HuH-7 (cell line): Measurements from ENCODE around the gene PLCE1.
A peak's percentile ranks its signal among the peaks of the same experiment; 100 is the strongest.
"Not testable (repeated sequence)": the region's sequence is repeated elsewhere in the genome, so short reads cannot be mapped to it uniquely, and the experiment has no call there.

Source experiments
- DNase-seq: peaks from one replicate; pipeline ENCODE4 v3.0.0; 2011; ENCODE audit warnings: low spot score

PLCE1 gene

GRCh38 chr10:93993782-93994437, at the start of gene PLCE1:
Gene PLCE1, plus strand, starts transcription at chr10:93993931. Its CDS starts 37,116 bp downstream, at chr10:94031047.
- DNase-seq: peak; percentile 64

GRCh38 chr10:93945819-93946218, 47.9 kb upstream of the PLCE1 start:
- no peak for DNase-seq

DNA sequence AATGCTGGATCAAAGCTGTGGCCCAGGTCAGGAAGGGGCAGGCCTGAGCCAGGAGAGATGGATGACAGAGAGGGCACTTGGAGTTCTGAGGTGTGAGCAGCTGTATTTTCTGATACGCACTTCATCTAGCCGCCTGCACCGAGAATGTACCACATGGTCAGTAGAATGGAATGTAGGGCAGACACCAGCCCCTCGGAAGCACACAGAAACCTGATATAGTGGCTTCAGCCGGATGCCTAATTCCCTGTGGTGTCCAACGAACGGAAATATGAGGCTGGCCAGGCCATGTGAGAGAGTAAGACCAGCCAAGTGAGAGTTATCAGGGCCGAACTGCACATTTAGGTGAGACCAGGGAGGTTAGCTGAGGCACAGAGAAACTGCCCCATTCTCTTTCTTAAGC, 46.7 kb upstream of the PLCE1 start:
- DNase-seq: no peak

DNA sequence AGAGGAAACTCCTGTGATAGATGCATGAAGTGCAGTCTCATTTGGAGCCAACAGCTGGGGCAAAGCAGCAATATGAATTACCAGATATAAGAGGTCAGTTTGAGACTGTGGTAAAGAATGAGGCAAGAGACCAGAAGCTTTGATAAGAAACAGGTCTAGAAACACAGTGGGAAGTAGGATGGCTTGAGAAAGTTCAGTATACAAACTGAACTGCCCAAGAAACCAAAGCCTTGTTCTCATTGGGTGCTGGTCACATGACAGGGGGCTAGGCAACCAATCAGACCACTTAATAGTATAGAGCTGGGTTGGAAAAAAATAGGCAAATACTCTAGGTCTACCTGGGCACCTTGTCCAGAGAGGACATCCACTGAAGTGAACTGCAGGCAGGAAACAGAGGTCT, 46.2 kb upstream of the PLCE1 start:
- no peak for DNase-seq

DNA sequence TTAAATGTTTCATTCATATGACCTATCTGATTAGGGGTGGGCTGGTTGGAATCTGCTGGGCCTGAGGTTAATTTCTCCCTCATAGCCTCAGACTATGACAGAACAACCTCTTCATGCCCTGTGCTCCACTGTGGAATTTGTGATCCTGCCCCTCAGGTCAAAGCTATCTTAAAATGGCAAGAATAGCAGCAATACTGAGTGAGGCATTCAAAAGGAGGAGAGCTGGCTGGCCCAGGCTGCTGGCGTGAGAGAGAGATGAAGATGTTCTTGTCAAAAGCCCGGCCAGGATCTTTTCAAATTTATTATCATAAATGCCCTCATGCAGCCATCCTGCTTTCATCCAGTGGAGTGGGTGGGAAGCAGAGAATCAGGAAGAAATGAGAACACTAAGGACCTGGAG, 41.8 kb upstream of the PLCE1 start:
- no peak for DNase-seq

DNA sequence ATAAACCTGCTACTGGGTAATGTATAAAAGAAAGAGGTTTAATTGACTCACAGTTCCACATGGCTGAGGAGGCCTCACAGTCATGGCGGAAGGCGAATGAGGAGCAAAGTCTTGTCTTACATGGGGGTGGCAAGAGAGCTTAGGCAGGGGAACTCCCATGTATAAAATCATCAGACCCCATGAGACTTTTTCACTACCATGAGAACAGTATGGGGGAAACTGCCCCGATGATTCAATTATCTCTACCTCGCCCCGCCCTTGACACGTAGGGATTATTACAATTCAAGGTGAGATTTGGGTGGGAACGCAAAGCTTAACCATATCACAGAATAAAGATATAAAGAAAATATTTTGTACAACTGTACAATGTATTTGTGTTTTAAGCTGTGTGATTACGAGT, 39.4 kb upstream of the PLCE1 start:
- DNase-seq: no peak

- no peak for DNase-seq
Observed at GRCh38 chr10:93954726-93955363, 38.9 kb upstream of the PLCE1 start.

GRCh38 chr10:93958834-93959233, 34.9 kb upstream of the PLCE1 start:
- DNase-seq: no peak

GRCh38 chr10:93960988-93961387, 32.7 kb upstream of the PLCE1 start:
- not testable (repeated sequence) for DNase-seq

- no peak for DNase-seq
Observed at GRCh38 chr10:93962973-93963372, 30.8 kb upstream of the PLCE1 start.

GRCh38 chr10:93963434-93963833, 30.3 kb upstream of the PLCE1 start:
- no peak for DNase-seq

DNA sequence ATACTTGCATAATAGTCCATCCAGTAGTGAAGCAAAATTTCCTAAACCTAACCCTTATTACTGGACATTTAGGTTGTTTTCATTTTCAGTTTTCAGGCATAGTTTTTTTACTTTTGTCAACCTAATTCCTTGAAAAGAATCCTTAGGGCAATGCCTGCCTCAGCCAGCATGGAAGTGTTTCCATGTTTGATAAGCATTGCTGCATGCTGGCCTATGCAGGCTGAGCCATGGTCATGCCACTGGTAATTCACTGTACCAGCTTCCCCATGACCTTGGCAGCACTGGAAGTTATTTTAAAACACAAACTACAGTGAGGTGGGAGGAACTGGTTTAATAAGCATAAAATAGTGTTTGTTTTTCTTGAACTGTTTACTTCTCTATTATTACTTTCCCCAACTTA, 27.8 kb upstream of the PLCE1 start:
- no peak for DNase-seq

GRCh38 chr10:93967756-93968155, 26.0 kb upstream of the PLCE1 start:
- DNase-seq: no peak

DNA sequence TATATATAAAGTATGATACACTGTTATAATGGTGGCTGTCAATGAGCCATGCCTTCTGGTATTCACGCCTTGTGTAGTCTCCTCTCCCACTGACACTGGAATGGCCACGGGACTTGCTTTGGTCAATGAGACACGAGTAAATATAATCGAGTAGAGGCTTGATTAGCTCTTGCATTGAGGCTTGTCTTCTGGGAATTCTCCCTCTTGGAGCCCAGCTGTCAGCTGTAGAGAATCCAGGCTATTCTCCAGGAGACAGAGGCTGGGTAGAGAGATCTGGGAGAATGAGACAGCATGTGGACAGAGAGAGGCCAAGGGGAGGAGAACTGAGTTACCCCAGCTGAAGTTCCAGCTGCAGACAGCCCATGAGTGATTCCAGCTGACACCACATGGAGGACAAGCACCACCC, 25.2 kb upstream of the PLCE1 start:
- no peak for DNase-seq

DNA sequence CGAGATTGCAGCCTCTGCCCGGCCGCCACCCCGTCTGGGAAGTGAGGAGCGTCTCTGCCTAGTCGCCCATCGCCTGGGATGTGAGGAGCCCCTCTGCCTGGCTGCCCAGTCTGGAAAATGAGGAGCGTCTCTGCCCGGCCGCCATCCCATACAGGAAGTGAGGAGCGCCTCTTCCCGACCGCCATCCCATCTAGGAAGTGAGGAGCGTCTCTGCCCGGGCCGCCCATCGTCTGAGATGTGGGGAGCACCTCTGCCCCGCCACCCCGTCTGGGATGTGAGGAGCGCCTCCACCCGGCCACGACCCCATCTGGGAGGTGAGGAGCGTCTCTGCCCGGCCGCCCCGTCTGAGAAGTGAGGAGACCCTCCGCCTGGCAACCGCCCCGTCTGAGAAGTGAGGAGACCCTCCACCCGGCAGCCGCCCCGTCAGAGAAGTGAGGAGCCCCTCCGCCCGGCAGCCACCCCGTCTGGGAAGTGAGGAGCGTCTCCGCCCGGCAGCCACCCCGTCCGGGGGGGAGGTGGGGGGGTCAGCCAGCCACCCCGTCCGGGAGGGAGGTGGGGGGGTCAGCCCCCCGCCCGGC, 23.2 kb upstream of the PLCE1 start:
- not testable (repeated sequence) for DNase-seq

- DNase-seq: no peak
Observed at GRCh38 chr10:93973748-93974445, 19.8 kb upstream of the PLCE1 start.

DNA sequence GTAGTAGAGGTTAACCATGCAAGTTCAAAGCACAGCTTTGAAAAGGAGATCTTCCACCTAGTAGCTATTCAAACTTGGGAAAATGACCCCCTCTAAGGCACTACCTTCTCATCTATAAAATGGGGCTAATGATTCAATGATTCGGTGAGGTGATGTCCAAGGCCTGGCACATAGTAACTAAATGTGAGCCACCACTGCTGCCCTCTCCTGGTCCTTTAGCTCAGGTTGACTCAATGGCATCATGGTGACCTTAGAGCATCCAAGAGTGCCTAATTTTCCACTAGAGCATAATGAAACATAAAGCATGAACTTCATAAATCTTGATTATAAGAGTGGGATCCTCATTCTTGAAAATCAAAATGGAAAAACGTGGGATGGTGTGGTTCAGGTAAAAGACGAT, 16.3 kb upstream of the PLCE1 start:
- DNase-seq: no peak

DNA sequence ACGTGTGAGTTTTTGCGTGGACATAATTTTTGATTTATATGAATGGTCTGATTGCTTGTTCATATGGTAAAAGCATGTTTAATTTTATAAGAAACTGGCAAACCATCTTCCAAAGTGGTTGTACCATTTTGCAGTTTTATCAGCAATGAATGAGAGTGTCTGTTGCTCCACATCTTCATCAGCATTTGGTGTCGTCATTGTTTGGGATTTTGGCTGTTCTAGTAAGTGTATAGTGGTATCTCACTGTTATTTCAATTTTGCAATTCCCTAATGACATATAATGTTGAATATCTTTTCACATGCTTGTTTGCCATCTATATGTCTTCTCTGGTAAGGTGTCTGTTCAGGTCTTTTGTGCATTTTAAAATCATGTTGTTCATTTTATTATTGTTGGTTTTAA, 13.2 kb upstream of the PLCE1 start:
- no peak for DNase-seq

- DNase-seq: no peak
Observed at GRCh38 chr10:93991114-93991513, 2.6 kb upstream of the PLCE1 start.

DNA sequence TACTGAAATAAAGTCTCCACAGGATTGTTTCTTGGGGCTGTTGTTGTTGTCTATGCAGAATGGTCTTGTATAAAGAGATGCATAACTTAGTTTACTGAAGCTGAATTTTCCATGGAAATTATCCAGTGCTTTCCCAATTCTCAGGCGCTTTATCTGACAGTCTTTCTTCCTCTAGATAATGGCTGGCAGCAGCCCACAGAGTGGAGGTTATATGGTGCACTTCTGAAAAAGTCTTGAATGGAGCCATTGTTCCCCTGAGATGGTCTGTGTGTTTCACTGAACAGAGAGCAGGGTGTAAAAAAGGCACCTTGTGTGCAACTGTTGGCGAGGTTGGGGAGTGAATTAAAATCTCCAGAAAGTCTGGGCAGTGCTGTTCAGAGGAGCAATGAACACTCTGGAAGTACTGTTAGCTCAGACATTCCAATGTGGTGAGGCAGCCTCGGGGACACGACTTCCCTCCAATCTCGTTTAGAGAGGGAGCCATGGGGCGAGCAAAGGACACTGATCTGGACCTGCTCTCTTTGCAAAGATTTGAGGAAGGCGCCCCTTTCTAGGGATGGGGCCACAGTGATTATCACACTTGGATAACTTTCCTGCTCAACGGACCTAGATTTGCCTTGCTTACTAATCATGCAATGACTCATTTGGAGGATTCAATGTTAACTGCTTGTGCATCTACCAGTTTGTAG, 2.0 kb upstream of the PLCE1 start:
- peak; percentile 75 for DNase-seq

- DNase-seq: no peak
Observed at GRCh38 chr10:93992400-93993030, 1.2 kb upstream of the PLCE1 start.

DNA sequence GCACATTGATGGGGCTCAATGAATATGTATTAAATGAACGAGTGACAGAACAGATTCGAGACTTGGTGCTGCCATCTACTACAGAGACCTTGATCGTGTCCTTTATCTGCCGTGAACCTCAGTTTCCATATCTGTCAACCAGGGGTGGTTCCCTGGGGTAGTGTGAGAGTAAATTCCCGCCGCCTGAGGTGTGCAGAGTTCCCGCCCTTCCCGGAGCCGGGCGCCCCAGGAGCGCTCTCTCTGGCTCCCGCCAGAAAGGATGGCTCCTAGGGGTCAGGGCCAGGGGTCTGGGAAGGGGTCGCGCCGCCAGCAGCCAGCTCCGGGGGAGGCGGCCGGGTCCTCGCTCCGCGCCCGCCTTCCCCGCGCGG, 333 bp upstream of the PLCE1 start:
- DNase-seq: no peak
